Neutrophil (primary cell): Measurements from ENCODE around the gene RTL1.

ENCODE experiments used
- H3K27ac ChIP-seq: fragments of 200-600 bp; sonication (generic); 2 replicates; pipeline ENCODE4 v1.5.1; 2016; ENCODE audit warnings: mild to moderate bottlenecking, moderate library complexity
- H3K27me3 ChIP-seq: fragments of 200-600 bp; sonication (generic); 2 replicates; pipeline ENCODE4 v1.6.0; 2016; ENCODE audit warnings: mild to moderate bottlenecking
- H3K36me3 ChIP-seq: fragments of 200-600 bp; sonication (generic); 2 replicates; pipeline ENCODE4 v1.5.1; 2017
- H3K4me1 ChIP-seq, 2 experiments: fragments of 200-600 bp in 1 of 2; sonication (generic) in 1 of 2; 1 replicate in 1 of 2; 2 replicates in 1 of 2; pipeline versions ENCODE4 v1.5.1 to v1.6.1; 2013 to 2016; ENCODE audit warnings: low read depth in 1 of 2, low read length in 1 of 2, mild to moderate bottlenecking in 1 of 2, moderate library complexity in 1 of 2; ENCODE audit not compliant: control insufficient read depth in 1 of 2, insufficient read depth in 1 of 2
- H3K4me3 ChIP-seq, 2 experiments: fragments of 200-600 bp in 1 of 2; sonication (generic) in 1 of 2; 1 replicate in 1 of 2; 2 replicates in 1 of 2; pipeline ENCODE4 v1.5.1; 2013 to 2016; ENCODE audit warnings: low read depth in 1 of 2, low read length in 1 of 2, mild to moderate bottlenecking in 1 of 2, moderate library complexity in 1 of 2
- H3K9me3 ChIP-seq: fragments of 200-600 bp; sonication (generic); 2 replicates; pipeline ENCODE4 v1.5.1; 2016
- TF ChIP-seq, protein P1 (sequence below): fragments of 200-600 bp; sonication (generic); IDR thresholded peaks from 2 replicates; pipeline ENCODE4 v1.5.1; 2016; ENCODE audit warnings: antibody characterized with exemption

The RTL1 gene

DNA sequence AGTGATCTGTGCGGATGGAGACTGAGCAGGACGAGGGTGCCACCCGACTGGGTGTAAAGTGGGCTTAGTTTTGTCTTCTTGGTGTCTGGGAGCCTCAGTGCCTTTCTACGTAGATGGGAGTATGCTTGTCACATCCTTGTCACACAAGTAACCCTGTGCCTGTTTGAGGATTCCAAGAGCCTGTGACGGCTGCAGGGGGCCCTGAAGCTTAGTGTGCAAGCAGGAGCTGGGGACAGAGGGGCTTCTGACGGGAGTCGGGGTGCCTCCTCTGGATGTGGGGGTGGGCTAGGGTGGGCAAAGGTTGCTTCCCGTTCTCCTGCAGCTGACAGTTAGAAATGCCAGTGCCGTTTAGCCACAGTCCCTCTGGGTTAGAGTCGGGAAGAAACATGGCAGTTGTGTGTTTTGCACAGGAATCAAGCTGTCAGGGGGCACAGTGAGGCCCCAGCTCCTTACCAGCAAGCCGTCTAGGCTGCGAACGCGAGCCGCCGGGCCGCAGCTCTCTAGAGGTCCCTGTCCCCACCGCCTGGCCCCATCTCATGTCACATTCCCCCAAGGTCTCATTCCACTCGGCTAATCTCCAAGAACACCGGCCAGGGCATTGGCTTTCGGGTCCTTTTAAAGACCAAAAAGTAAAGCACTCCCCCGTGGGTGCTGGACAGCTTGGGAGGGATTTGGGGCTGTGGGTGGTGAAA is 7.0 kb downstream of the RTL1 start:
- no peaks in the 10 kb centered on the region for H3K36me3 ChIP-seq
- no peaks in the 10 kb centered on the region for H3K4me1 ChIP-seq
- H3K27ac ChIP-seq: no peak overlapping the region
- H3K9me3 ChIP-seq: no peaks in the 10 kb centered on the region
- peaks cover 52% of the 10 kb centered on the region for H3K27me3 ChIP-seq
- H3K4me3 ChIP-seq: no peak overlapping the region
- TF ChIP-seq, protein P1, sequence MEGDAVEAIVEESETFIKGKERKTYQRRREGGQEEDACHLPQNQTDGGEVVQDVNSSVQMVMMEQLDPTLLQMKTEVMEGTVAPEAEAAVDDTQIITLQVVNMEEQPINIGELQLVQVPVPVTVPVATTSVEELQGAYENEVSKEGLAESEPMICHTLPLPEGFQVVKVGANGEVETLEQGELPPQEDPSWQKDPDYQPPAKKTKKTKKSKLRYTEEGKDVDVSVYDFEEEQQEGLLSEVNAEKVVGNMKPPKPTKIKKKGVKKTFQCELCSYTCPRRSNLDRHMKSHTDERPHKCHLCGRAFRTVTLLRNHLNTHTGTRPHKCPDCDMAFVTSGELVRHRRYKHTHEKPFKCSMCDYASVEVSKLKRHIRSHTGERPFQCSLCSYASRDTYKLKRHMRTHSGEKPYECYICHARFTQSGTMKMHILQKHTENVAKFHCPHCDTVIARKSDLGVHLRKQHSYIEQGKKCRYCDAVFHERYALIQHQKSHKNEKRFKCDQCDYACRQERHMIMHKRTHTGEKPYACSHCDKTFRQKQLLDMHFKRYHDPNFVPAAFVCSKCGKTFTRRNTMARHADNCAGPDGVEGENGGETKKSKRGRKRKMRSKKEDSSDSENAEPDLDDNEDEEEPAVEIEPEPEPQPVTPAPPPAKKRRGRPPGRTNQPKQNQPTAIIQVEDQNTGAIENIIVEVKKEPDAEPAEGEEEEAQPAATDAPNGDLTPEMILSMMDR: no peak

DNA sequence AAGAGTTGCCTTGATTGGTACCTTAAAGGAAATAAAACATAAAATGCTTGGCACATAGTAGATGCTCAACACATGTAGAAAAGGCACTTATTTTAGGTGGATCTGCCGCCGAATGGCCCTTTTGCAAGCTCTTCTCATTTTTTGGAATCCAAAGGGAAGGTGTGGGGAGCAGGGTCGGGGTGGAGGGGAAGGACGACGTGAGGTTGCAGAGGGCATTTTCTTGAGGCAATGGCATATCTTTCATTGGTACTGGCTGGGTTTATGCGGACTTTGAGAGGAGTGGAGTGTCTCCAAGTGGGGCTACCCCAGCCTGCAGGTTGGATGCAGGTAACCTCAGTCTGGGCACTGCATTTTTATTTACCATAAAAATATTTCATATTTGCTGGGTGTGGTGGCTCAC is 8.1 kb downstream of the RTL1 start:
- peaks cover 41% of the 10 kb centered on the region for H3K27me3 ChIP-seq
- no peak overlapping the region for H3K27ac ChIP-seq
- H3K36me3 ChIP-seq: no peaks in the 10 kb centered on the region

DNA sequence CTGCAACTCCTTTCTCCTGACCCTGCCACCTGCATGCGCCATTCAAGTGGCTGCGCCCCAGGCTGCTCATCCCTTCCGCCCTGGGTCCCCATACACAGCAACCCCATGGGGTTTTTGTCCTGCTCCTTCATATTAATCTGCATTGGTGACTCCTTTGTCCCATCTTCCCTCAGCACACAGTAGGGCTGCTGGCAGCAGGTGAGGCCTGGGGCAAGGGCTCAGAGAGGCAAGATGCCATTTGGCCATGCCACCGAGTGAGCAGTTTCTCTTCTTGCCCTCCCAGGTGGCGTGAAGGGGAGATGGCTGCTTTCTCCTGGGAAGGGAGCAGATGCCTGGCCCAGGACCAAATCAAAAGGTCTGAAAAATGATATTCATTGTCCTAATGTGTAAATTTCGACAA is 9.1 kb downstream of the RTL1 start:
- H3K9me3 ChIP-seq: no peaks in the 10 kb centered on the region
- peaks cover 31% of the 10 kb centered on the region for H3K27me3 ChIP-seq
- H3K4me3 ChIP-seq: no peak overlapping the region
- no peak overlapping the region for H3K27ac ChIP-seq
- H3K36me3 ChIP-seq: no peaks in the 10 kb centered on the region
- TF ChIP-seq, protein P1: no peak
- H3K4me1 ChIP-seq: no peaks in the 10 kb centered on the region

More for the DNA sequence above, 8.1 kb downstream of the RTL1 start:
- TF ChIP-seq, protein P1: no peak
- Histone ChIP-seq H3K4me3 (no peak overlapping the region), H3K9me3 (no peaks in the 10 kb centered on the region), H3K4me1 (no peaks in the 10 kb centered on the region)

DNA sequence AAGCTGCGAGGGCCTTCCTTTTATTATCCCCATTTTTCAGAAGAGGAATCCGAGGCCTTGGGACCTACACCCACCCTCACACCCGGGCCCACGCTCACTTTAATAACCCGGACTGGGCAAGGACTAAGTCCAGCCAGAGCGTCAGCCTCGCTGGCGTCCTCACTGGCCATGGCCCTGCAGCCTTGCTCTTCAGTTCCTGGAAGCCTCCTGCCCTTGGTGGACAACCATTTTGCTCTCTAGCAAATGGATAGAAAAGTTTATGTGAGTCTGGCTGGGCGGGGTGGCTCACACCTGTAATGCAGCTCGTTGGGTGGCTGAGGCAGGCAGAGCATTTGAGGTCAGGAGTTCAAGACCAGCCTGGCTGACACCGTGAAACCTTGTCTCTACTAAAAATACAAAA is 9.8 kb downstream of the RTL1 start:
- H3K27ac ChIP-seq: no peak overlapping the region
- TF ChIP-seq, protein P1: no peak
- no peaks in the 10 kb centered on the region for H3K36me3 ChIP-seq
- peaks cover 25% of the 10 kb centered on the region for H3K27me3 ChIP-seq
- H3K9me3 ChIP-seq: no peaks in the 10 kb centered on the region
- H3K4me1 ChIP-seq: no peaks in the 10 kb centered on the region
- H3K4me3 ChIP-seq: no peak overlapping the region

DNA sequence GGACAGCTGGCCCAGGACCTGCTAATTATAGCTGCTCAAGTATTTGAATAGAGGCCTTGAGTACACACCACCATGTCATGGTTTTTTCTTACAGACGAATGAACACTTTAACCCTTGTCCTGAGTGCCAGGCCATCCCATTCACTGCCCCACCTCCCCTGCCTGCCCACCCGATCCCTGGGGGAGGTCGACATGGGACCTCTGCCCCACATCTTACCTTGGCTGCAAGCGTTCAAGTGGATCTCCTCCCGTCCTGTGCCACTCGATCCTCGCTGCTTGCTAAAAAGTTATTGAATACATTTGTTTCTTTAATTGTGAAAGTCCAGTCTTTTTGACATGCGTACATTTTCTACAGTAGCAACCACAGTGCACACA is 10.3 kb downstream of the RTL1 start:
- TF ChIP-seq, protein P1: no peak
- H3K27me3 ChIP-seq: peaks cover 19% of the 10 kb centered on the region
- H3K4me1 ChIP-seq: no peaks in the 10 kb centered on the region
- H3K9me3 ChIP-seq: no peaks in the 10 kb centered on the region
- H3K27ac ChIP-seq: no peak overlapping the region
- no peaks in the 10 kb centered on the region for H3K36me3 ChIP-seq
- no peak overlapping the region for H3K4me3 ChIP-seq
